Liver (tissue), 9 donors: ENCODE data around the gene KCNK17. TPM values are rescaled to one million over a fixed set of nuclear protein-coding genes. Genes with fewer than 3 reads are reported as not detected.

ENCODE experiments used
- DNase-seq: peaks from one replicate; pipeline ENCODE4 v3.0.0-alpha.2; 2017; ENCODE audit warnings: low spot score
- H3K27ac ChIP-seq, 2 donors: one replicate each; pipeline ENCODE4 v1.7.0; 2013; ENCODE audit warnings: inconsistent platforms in 2 of 2, low read length in 2 of 2, control low read depth in 1 of 2, low read depth in 1 of 2, mild to moderate bottlenecking in 1 of 2
- H3K27me3 ChIP-seq, 4 donors: one replicate each; pipeline versions ENCODE4 v1.6.1 to v1.7.0; 2013; ENCODE audit warnings: low read length in 3 of 4, inconsistent platforms in 1 of 4, mild to moderate bottlenecking in 1 of 4, moderate library complexity in 1 of 4; ENCODE audit not compliant: control insufficient read depth in 4 of 4, insufficient read depth in 4 of 4
- H3K36me3 ChIP-seq, 4 donors: one replicate each; pipeline versions ENCODE4 v1.6.1 to v1.7.0; 2013; ENCODE audit warnings: low read length in 3 of 4, mild to moderate bottlenecking in 3 of 4, low read depth in 1 of 4, moderate library complexity in 1 of 4; ENCODE audit not compliant: control insufficient read depth in 4 of 4, insufficient read depth in 3 of 4
- H3K4me1 ChIP-seq, 4 donors: one replicate each; pipeline versions ENCODE4 v1.6.1 to v1.7.0; 2013; ENCODE audit warnings: low read length in 3 of 4, mild to moderate bottlenecking in 3 of 4, moderate library complexity in 1 of 4; ENCODE audit not compliant: control insufficient read depth in 4 of 4, insufficient read depth in 4 of 4
- H3K4me3 ChIP-seq, 3 donors: one replicate each; pipeline versions ENCODE4 v1.6.1 to v1.7.0; 2013; ENCODE audit warnings: low read length in 3 of 3, control low read depth in 1 of 3, low read depth in 1 of 3, mild to moderate bottlenecking in 1 of 3
- H3K9ac ChIP-seq, 2 donors: one replicate each; pipeline ENCODE4 v1.7.0; 2013; ENCODE audit warnings: low read length in 2 of 2, mild to moderate bottlenecking in 2 of 2, moderate library complexity in 2 of 2, control low read depth in 1 of 2, low read depth in 1 of 2
- H3K9me3 ChIP-seq, 4 donors: one replicate each; pipeline versions ENCODE4 v1.6.1 to v1.7.0; 2013; ENCODE audit warnings: low read length in 3 of 4; ENCODE audit not compliant: control insufficient read depth in 4 of 4
- CTCF ChIP-seq: fragments of 150-350 bp; IDR thresholded peaks from 2 replicates; pipeline ENCODE4 v1.5.1; 2017; ENCODE audit warnings: improper control_type of control experiment, low read depth, low read length; ENCODE audit not compliant: missing input control
- EGR1 ChIP-seq, 2 donors: IDR thresholded peaks; 2 replicates each; pipeline ENCODE4 v1.6.1; 2016 to 2018; ENCODE audit warnings: antibody characterized with exemption in 2 of 2, low read depth in 2 of 2
- FOXA1 ChIP-seq: IDR thresholded peaks from 2 replicates; pipeline ENCODE4 v1.6.1; 2016; ENCODE audit warnings: antibody characterized with exemption
- FOXA2 ChIP-seq: IDR thresholded peaks from 2 replicates; pipeline ENCODE4 v1.6.1; 2016; ENCODE audit warnings: antibody characterized with exemption
- GABPA ChIP-seq, 2 donors: IDR thresholded peaks in 1 of 2; conservative IDR thresholded peaks in 1 of 2; 2 replicates each; pipeline ENCODE4 v1.6.1; 2016; ENCODE audit warnings: antibody characterized with exemption in 2 of 2, mild to moderate bottlenecking in 1 of 2, moderate library complexity in 1 of 2
- HNF4A ChIP-seq, 2 donors: conservative IDR thresholded peaks; 2 replicates each; pipeline ENCODE4 v1.6.1; 2016; ENCODE audit warnings: antibody characterized with exemption in 2 of 2, mild to moderate bottlenecking in 2 of 2
- HNF4G ChIP-seq: IDR thresholded peaks from 2 replicates; pipeline ENCODE4 v1.6.1; 2016; ENCODE audit warnings: antibody characterized with exemption
- JUND ChIP-seq, 2 donors: IDR thresholded peaks; 2 replicates each; pipeline ENCODE4 v1.6.1; 2016; ENCODE audit warnings: antibody characterized with exemption in 2 of 2
- NR2F2 ChIP-seq: IDR thresholded peaks from 2 replicates; pipeline ENCODE4 v1.6.1; 2016; ENCODE audit warnings: antibody characterized with exemption
- RAD21 ChIP-seq, 2 donors: IDR thresholded peaks; 2 replicates each; pipeline ENCODE4 v1.6.1; 2016; ENCODE audit warnings: antibody characterized with exemption in 2 of 2, mild to moderate bottlenecking in 2 of 2
- RXRA ChIP-seq, 2 donors: IDR thresholded peaks; 2 replicates each; pipeline ENCODE4 v1.6.1; 2017 to 2018; ENCODE audit warnings: antibody characterized with exemption in 2 of 2, mild to moderate bottlenecking in 1 of 2
- YY1 ChIP-seq: IDR thresholded peaks from 2 replicates; pipeline ENCODE4 v1.6.1; 2016; ENCODE audit warnings: antibody characterized with exemption, mild to moderate bottlenecking
- WGBS: extraction: QIAGEN DNeasy Blood & Tissue Kit; methylation state at CpG from one replicate; pipeline ENCODE4 v1.1.7; 2013; 5-methylcytosine and 5-hydroxymethylcytosine counted together
- polyA plus RNA-seq, 2 donors: library from polyadenylated mRNA; stranded (reverse) in 1 of 2; unstranded in 1 of 2; fragments of 200-250 nt in 1 of 2; fragments of >200 nt in 1 of 2; fragmentation: Nextera tagmentation in 1 of 2; extraction: Ambion mirVana in 1 of 2; gene quantifications; one replicate each; pipeline versions ENCODE4 v1.2.1 to v1.2.3, GENCODE V29; 2013 to 2015
- total RNA-seq, 2 donors: library from RNA; depleted of rRNA; stranded (reverse); fragments of >200 nt; gene quantifications; one replicate each; pipeline ENCODE4 v1.2.3, GENCODE V29; 2014
- TF ChIP-seq, protein P1 (sequence below): IDR thresholded peaks from 2 replicates; pipeline ENCODE4 v1.6.1; 2016; ENCODE audit warnings: antibody characterized with exemption
- TF ChIP-seq, protein P2 (sequence below): IDR thresholded peaks from 2 replicates; pipeline ENCODE4 v1.6.1; 2016; ENCODE audit warnings: antibody characterized with exemption
- TF ChIP-seq, protein P3 (sequence below): IDR thresholded peaks from 2 replicates; pipeline ENCODE4 v1.6.1; 2016; ENCODE audit warnings: antibody characterized with exemption, mild to moderate bottlenecking
- TF ChIP-seq, protein P4 (sequence below): IDR thresholded peaks from 2 replicates; pipeline ENCODE4 v1.6.1; 2016; ENCODE audit warnings: antibody characterized with exemption
- donor health status: healthy.
- donor health status: healthy.
- donor health status: healthy.
- donor health status: healthy.
- donor health status: healthy.

The KCNK17 gene
- total and polyA plus RNA-seq, 4 donors = 0.19 to 1.9 (median 0.49) TPM

GRCh38 chr6:39269961-39270360 lies 44.3 kb downstream of the KCNK17 start:
- WGBS = 84% methylated on average over 1 of the region's 1 CpG
- Histone ChIP-seq H3K9ac (no peak overlapping the region), H3K27ac (no peak overlapping the region), H3K4me1 (no peaks in the 10 kb centered on the region), H3K9me3 (no peaks in the 10 kb centered on the region), H3K36me3 (no peaks in the 10 kb centered on the region), H3K27me3 (no peaks in the 10 kb centered on the region), H3K4me3 (no peak overlapping the region)
- TF ChIP-seq JUND (IDR thresholded peaks at IDR 0.05) (no peak), RXRA (IDR thresholded peaks at IDR 0.05) (no peak), NR2F2 (no peak), GABPA (IDR thresholded peaks at IDR 0.05 in 1 of 2, conservative IDR thresholded peaks at IDR 0.05 in 1 of 2) (no peak), HNF4G (no peak), HNF4A (conservative IDR thresholded peaks at IDR 0.05) (no peak), CTCF (no peak), YY1 (no peak), RAD21 (IDR thresholded peaks at IDR 0.05) (no peak)
- TF ChIP-seq, protein P1, sequence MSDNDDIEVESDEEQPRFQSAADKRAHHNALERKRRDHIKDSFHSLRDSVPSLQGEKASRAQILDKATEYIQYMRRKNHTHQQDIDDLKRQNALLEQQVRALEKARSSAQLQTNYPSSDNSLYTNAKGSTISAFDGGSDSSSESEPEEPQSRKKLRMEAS = no peak
- TF ChIP-seq, protein P2, sequence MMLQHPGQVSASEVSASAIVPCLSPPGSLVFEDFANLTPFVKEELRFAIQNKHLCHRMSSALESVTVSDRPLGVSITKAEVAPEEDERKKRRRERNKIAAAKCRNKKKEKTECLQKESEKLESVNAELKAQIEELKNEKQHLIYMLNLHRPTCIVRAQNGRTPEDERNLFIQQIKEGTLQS = no peak
- TF ChIP-seq, protein P3, sequence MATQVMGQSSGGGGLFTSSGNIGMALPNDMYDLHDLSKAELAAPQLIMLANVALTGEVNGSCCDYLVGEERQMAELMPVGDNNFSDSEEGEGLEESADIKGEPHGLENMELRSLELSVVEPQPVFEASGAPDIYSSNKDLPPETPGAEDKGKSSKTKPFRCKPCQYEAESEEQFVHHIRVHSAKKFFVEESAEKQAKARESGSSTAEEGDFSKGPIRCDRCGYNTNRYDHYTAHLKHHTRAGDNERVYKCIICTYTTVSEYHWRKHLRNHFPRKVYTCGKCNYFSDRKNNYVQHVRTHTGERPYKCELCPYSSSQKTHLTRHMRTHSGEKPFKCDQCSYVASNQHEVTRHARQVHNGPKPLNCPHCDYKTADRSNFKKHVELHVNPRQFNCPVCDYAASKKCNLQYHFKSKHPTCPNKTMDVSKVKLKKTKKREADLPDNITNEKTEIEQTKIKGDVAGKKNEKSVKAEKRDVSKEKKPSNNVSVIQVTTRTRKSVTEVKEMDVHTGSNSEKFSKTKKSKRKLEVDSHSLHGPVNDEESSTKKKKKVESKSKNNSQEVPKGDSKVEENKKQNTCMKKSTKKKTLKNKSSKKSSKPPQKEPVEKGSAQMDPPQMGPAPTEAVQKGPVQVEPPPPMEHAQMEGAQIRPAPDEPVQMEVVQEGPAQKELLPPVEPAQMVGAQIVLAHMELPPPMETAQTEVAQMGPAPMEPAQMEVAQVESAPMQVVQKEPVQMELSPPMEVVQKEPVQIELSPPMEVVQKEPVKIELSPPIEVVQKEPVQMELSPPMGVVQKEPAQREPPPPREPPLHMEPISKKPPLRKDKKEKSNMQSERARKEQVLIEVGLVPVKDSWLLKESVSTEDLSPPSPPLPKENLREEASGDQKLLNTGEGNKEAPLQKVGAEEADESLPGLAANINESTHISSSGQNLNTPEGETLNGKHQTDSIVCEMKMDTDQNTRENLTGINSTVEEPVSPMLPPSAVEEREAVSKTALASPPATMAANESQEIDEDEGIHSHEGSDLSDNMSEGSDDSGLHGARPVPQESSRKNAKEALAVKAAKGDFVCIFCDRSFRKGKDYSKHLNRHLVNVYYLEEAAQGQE = no peak
- no peak for DNase-seq

DNA sequence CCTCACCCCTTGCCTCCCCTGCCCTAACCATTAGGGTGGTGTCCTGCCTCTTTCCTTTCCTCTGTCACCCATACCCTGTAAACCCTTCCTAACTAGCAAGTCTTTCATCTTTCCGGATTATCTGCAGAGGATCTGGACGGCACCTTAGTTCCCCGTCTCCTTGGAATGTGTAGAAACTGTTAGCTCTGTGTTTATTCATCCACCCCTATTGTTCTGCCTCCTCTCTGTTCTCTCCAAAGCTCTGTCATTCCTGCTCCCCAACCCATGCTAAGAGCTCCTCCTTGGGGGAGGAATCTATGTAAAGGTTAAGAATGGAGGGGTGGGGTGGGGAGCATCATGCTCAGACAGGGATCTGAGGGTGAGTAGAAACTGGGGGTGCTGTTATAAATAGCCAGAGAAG lies 45.5 kb downstream of the KCNK17 start:
- H3K9ac ChIP-seq = no peak overlapping the region
- peaks cover 0 to 1% (median under 1%) of the 10 kb centered on the region in 4 donors for H3K4me1 ChIP-seq
- no peaks in the 10 kb centered on the region for H3K27me3 ChIP-seq
- H3K4me3 ChIP-seq = no peak overlapping the region
- no peak overlapping the region for H3K27ac ChIP-seq
- H3K36me3 ChIP-seq = no peaks in the 10 kb centered on the region
- WGBS = 90% methylated on average over 3 of the region's 3 CpGs
- no peak for DNase-seq
- TF ChIP-seq, protein P3 = no peak
- no peak for TF ChIP-seq HNF4A (conservative IDR thresholded peaks at IDR 0.05)
- TF ChIP-seq YY1 = no peak
- TF ChIP-seq FOXA2 = no peak
- TF ChIP-seq EGR1 (IDR thresholded peaks at IDR 0.05; ENCODE audit: low read depth in 2 of 2) = no peak
- TF ChIP-seq RXRA (IDR thresholded peaks at IDR 0.05) = no peak
- TF ChIP-seq CTCF = no peak
- no peak for TF ChIP-seq FOXA1
- TF ChIP-seq, protein P4, sequence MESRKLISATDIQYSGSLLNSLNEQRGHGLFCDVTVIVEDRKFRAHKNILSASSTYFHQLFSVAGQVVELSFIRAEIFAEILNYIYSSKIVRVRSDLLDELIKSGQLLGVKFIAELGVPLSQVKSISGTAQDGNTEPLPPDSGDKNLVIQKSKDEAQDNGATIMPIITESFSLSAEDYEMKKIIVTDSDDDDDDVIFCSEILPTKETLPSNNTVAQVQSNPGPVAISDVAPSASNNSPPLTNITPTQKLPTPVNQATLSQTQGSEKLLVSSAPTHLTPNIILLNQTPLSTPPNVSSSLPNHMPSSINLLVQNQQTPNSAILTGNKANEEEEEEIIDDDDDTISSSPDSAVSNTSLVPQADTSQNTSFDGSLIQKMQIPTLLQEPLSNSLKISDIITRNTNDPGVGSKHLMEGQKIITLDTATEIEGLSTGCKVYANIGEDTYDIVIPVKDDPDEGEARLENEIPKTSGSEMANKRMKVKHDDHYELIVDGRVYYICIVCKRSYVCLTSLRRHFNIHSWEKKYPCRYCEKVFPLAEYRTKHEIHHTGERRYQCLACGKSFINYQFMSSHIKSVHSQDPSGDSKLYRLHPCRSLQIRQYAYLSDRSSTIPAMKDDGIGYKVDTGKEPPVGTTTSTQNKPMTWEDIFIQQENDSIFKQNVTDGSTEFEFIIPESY = no peak
- H3K9me3 ChIP-seq = no peaks in the 10 kb centered on the region
